IPS-11a (cell line): ENCODE measurements around the gene CREB3L2.
"Not testable (repeated sequence)": the region's sequence is repeated elsewhere in the genome, so short reads cannot be mapped to it uniquely, and the experiment has no call there.

ENCODE experiments used
- H3K4me3 ChIP-seq: one replicate; pipeline ENCODE4 v1.5.1; 2013; ENCODE audit warnings: low read depth, low read length, control low read depth

The CREB3L2 gene

DNA sequence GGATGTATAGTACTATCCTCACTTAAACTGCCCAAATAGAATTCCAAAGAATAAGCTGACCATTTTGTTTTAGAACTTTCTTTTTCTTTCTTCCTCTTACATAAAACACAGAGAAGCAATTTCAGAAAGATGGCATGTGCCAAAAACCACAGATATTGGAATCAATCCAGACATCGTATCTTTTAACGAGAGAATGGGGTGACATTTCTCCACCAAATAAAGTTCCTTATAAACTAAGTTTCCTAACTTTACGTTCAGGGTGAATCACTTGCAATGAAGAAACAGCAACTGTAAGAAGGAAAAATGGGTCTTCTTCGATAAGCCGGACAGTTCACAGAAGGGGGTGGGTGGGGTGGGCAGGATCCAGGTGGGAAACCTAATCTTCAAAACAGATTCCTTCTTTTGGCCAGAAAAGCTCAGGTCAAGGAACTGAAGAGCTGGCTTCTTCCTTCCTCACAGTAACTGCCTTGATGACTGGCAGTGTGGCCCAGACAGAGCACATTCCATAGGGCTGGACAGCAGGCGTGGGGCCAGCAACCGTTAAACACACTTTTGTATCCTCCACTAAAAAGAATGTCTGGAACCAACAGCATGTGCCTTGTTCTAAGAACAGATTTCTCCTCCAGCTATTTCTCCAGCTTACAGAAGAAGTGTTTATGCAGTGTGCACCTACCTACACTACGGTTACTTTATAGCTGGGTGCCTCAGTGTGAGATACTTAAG lies 31.5 kb downstream of the CREB3L2 start:
- H3K4me3 ChIP-seq: no peak overlapping the region

DNA sequence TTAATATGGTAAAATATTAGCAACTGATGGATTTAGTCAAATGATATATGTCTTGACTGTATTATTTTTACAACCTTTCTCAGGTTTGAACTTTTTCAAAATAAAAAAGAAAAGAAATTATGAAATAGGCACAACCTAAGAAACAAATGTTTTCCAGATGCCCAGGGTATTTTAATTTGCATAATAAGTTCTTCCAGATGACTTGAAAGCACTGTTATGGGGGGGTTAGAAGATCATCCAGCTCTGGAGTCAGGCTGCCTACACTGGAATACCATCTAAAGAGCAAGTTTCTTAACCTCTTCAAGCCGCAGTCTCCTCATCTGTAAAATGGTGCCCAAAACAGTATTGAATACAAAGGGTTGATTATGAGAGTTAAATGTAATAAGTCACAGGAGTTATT lies 32.1 kb downstream of the CREB3L2 start:
- H3K4me3 ChIP-seq: no peak overlapping the region

- no peak overlapping the region for H3K4me3 ChIP-seq
Observed at GRCh38 chr7:137968890-137969289, 33.0 kb downstream of the CREB3L2 start.

- not testable (repeated sequence) for H3K4me3 ChIP-seq
Observed at GRCh38 chr7:137968339-137968738, 33.5 kb downstream of the CREB3L2 start.

DNA sequence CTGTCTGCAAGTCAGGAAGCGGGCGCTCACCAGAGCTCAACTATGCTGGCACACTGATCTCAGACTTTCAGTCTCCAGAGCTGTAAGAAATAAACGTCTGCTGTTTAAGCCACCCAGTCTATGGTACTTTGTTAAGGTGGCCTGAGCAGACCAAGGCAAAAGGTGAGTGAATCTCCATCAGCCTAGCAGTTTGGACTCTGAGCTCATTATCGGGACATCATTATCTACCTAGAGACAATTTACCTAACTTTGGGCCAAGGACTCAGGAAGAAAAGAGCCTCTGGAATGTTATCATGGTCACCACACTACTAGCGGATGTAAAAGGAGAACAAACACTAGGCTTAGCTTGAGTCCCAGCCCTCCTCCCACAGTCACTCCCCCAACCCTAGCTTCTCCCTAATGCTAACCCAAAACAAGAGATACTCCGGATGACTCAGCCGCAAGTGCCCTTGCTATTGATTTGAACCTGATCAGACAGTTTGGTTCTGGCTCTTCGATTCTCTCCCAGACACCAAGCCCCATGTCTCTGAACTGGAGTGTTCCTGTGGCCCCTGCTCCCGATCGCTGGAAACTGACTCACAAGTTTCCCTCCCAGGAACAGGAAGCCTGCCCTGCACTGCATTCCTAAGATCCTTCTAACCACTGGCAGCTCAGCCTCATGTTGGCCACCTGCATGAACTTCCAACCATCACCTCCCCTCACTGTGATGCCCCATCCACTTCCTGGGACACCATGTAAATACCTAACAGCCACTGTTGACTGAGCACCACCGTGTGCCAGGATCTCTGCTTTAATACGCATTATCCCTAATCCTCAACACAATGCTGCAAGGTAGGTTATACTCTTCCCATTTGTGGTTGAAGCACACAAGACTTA lies 34.5 kb downstream of the CREB3L2 start:
- H3K4me3 ChIP-seq: no peak overlapping the region

DNA sequence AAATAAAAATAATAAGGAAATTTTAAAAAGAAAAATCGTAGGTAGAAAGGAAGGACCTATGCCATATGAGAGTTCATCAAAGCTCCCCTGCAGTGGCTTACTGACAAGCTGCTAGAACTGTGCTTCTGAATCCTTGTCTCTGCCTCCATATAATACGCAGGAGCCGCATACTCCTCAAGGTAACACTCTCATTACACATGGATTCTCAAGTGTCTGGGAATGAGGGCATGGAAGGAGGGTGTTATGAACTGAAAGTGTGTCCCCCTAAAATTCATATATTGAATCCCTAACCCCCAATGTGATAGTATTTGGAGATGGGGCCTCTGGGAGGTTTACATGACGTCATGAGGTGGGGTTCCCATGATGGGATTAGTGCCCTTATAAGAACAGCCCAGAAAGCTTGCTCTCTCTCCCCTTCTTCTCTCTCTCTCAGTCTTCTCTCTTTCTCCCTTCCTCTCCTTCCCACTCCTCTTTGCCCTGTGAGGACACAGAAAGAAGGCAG lies 35.2 kb downstream of the CREB3L2 start:
- H3K4me3 ChIP-seq: no peak overlapping the region

DNA sequence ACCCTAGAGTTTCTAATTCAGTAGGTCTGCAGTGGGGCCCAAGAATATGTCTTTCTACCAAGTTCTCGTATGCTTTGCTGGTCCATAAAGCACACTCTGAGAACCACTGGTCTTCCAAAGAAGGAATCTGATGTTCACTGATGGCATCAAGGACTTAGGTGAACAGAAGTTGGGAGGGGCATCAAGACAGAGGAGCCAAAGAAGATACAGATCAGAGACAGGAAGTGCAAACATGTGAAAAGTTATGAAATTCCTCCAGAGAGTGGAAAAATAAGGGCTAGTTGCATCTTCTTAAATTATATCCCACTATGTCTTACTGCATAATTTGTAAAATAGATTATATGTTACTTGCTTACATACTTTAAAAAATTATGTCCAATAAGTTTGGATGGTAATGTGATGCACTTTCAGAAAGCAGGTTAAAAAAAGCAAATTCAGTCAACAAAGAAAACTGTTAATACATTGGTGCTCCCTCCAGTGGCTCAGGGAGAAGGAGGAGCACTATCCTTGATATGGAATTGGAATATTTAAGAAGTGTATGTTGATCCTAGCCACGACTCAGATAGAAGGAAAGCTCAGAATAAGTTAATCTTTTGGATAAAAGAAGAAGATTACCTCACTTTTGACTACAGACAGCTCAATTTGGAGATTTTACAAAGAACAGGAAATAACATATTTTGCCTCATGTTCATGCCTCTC lies 35.8 kb downstream of the CREB3L2 start:
- no peak overlapping the region for H3K4me3 ChIP-seq

- H3K4me3 ChIP-seq: no peak overlapping the region
Observed at GRCh38 chr7:137964824-137965545, 36.9 kb downstream of the CREB3L2 start.

DNA sequence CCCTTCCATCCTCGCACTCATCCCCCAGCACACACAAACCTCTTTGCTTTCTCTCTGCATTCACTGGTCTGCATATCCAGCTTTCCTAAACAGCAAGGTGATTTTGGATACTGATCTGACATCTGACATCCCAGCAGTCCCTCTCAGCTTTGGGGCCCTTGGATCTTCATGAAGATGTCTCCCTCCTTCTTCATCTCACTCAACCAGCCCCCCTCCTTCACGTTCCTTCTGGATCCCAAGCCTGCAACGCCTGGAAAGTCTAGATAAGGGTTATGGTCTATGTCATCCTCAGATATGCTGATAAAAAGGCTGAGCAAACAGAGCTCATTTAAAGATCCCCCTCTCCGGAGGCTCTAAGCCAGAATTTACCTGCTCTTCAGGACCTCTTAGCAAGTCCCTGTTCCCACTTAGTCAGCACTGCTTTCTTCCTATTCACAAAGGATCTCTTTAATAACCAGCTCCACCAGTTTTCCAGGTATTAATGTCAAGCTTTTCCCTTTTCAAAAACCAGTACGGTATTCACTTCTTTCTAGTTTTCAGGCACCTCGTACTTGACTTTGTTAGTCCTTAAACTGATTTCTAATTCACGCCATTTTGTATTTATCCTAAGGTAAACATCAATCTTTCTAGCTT lies 38.9 kb downstream of the CREB3L2 start:
- H3K4me3 ChIP-seq: no peak overlapping the region

GRCh38 chr7:137962491-137962874 lies 39.4 kb downstream of the CREB3L2 start:
- no peak overlapping the region for H3K4me3 ChIP-seq

GRCh38 chr7:137961200-137962177 lies 40.4 kb downstream of the CREB3L2 start:
- no peak overlapping the region for H3K4me3 ChIP-seq

DNA sequence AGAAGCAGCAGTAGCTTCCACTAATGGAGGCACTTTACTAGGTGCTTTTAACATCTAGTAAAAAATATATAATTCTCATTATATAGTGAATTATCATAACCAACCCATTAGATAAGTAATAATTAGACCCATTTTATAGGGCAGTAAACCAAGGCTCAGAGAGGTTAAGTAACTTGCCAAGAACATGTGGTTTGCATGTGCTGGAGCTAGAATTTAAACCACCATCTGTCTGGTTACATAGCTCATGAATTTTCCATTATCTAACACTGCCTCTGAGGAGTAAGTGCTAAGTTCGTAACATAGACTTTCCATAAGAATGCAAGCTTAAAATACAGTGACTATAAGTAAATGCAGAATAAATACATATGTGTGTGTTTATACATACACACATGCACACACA lies 41.9 kb downstream of the CREB3L2 start:
- H3K4me3 ChIP-seq: no peak overlapping the region

DNA sequence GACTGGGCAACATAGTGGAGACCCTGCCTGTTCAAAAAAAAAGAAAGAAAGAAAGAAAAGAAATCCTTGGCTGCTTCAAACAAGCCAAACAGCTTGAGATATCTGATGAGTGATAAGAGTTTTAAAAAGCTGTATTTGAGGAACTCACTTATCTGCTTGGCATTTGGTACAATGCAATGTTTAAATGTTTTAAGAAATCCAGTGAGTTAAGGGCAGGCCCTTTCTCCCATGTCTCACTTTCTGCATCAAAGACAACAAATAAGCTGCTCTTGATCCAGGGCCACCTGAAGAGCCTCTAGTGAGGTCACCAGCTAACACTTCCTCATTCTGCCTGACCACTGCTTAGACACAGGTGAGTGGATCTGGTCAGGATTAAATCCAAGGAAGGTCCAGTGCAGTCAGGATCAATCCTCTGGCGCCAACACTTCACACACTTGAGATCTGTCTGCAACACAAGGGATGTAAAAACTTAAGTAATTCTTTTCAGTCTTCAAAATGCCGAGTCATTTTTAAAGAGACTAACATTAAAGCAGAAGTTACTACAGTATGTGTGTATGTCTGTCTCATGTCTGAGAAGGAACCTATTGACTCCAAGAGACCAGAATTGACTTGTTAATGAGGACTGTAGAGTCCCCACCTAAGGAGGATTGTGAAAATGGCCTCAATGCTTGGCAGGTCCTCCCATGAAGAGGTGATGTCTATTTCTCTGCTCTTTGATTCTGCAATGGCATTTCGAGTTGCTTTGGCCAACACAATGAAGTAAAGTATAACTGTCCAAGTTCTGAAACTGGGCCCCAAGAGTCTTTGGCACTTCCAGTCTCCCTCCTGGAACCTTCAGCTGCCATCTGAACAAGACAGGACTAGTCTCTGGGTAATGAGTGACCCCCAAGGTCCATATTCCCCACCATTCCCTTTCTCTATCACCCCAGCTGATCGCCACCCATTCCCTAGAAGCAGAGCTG lies 43.1 kb downstream of the CREB3L2 start:
- no peak overlapping the region for H3K4me3 ChIP-seq

GRCh38 chr7:137957887-137958286 lies 44.0 kb downstream of the CREB3L2 start:
- H3K4me3 ChIP-seq: no peak overlapping the region

GRCh38 chr7:137956591-137956990 lies 45.3 kb downstream of the CREB3L2 start:
- H3K4me3 ChIP-seq: no peak overlapping the region

GRCh38 chr7:137956183-137956582 lies 45.7 kb downstream of the CREB3L2 start:
- H3K4me3 ChIP-seq: no peak overlapping the region

DNA sequence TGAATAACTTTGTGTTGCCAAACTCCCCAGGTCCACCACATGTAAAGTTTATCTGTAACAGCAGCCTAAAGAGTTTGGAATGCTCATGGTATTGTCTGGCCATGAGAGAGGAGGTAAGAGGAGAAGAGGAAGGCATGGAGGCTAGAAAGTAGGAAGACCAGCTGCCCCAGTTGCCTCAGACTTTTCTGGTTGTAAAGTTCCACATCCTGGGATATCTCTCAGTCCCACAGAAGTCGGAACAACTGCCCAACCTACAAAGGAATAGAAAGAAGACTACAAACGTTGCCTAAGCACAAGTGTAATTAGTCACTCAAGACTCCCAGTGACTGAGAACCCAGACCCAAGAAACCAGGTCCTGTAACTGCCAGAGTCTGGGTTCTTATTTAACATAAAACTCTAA lies 47.3 kb downstream of the CREB3L2 start:
- H3K4me3 ChIP-seq: no peak overlapping the region
